GM18907 (cell line): ENCODE results near the gene UNC79.

ENCODE experiments used
- ATAC-seq: cut with Tn5 transposase; IDR thresholded peaks from one replicate; pipeline ENCODE4 v1.9.1; 2021; ENCODE audit warnings: mild to moderate bottlenecking, moderate library complexity; ENCODE audit not compliant: unreplicated experiment

UNC79 gene

GRCh38 chr14:93723001-93723400, 292.3 kb downstream of the UNC79 start:
- ATAC-seq: no peak

- ATAC-seq: no peak
These were observed 294.4 kb downstream of the UNC79 start for GRCh38 chr14:93725002-93725582.

GRCh38 chr14:93725993-93726392, 295.3 kb downstream of the UNC79 start:
- ATAC-seq: no peak

- no peak for ATAC-seq
These were observed 296.5 kb downstream of the UNC79 start for GRCh38 chr14:93727039-93727740.

- ATAC-seq: no peak
These were observed 297.3 kb downstream of the UNC79 start for GRCh38 chr14:93727917-93728650.

- ATAC-seq: no peak
These were observed 297.9 kb downstream of the UNC79 start for GRCh38 chr14:93728651-93729016.

GRCh38 chr14:93729993-93730392, 299.3 kb downstream of the UNC79 start:
- ATAC-seq: no peak

- ATAC-seq: no peak
These were observed 301.0 kb downstream of the UNC79 start for GRCh38 chr14:93731753-93732152.

GRCh38 chr14:93732524-93732923, 301.8 kb downstream of the UNC79 start:
- ATAC-seq: no peak

- ATAC-seq: no peak
These were observed 302.5 kb downstream of the UNC79 start for GRCh38 chr14:93733231-93733630.

- ATAC-seq: no peak
These were observed 302.9 kb downstream of the UNC79 start for GRCh38 chr14:93733631-93734030.

GRCh38 chr14:93734086-93734822, 303.5 kb downstream of the UNC79 start:
- ATAC-seq: no peak

GRCh38 chr14:93735206-93735605, 304.5 kb downstream of the UNC79 start:
- no peak for ATAC-seq

- ATAC-seq: no peak
These were observed 305.8 kb downstream of the UNC79 start for GRCh38 chr14:93736378-93737014.

GRCh38 chr14:93737634-93738033, 306.9 kb downstream of the UNC79 start:
- ATAC-seq: no peak

GRCh38 chr14:93741556-93742230, 311.0 kb downstream of the UNC79 start:
- ATAC-seq: no peak

- no peak for ATAC-seq
These were observed 312.0 kb downstream of the UNC79 start for GRCh38 chr14:93742761-93743160.

GRCh38 chr14:93743270-93744060, 312.7 kb downstream of the UNC79 start:
- ATAC-seq: no peak

GRCh38 chr14:93744176-93744575, 313.4 kb downstream of the UNC79 start:
- no peak for ATAC-seq

- no peak for ATAC-seq
These were observed 314.1 kb downstream of the UNC79 start for GRCh38 chr14:93744876-93745275.
